ENCODE data around the gene NEK1.

DNA sequence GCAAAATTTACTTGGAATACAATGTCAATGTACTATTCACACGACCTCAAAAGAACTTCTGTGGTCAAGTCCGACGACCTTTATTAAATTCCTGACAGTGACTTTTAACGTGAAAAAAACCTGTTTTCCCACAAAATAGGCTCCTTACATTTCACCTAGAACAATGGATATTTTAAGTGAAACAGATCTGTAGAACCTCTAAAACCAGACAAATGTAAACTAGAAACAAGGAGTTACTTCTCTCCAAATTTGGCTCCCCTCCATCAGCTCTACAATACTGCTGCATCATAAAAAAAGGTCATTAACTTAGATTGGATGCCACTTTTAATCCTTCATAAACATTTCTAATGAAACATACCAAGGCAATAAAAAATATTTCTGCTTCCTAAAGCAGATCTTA, 1.2 kb downstream of the NEK1 start:
- no peak for TF ChIP-seq CTCF (IDR thresholded peaks at IDR 0.05; ENCODE audit: insufficient read depth, low read length, poor library complexity, severe bottlenecking)
- no peak for TF ChIP-seq EZH2phosphoT487 (conservative IDR thresholded peaks at IDR 0.05; ENCODE audit: low read length)
